HL-60 (cell line): ENCODE results near the gene PARPBP.

Source experiments
- GABPA ChIP-seq: IDR thresholded peaks from 2 replicates; pipeline ENCODE4 v1.6.1; 2012; ENCODE audit warnings: low read depth
- POLR2AphosphoS5 ChIP-seq: IDR thresholded peaks from 2 replicates; pipeline ENCODE4 v1.6.1; 2012; ENCODE audit warnings: low read depth
- TF ChIP-seq, protein P1 (sequence below): IDR thresholded peaks from one replicate; pipeline ENCODE4 v1.5.1; 2011; ENCODE audit warnings: low read length, control low read depth, inconsistent platforms; ENCODE audit not compliant: insufficient read depth
- TF ChIP-seq, protein P2 (sequence below): IDR thresholded peaks from 2 replicates; pipeline ENCODE4 v1.6.1; 2012; ENCODE audit warnings: low read depth; ENCODE audit not compliant: insufficient replicate concordance

- TF ChIP-seq, protein P1, sequence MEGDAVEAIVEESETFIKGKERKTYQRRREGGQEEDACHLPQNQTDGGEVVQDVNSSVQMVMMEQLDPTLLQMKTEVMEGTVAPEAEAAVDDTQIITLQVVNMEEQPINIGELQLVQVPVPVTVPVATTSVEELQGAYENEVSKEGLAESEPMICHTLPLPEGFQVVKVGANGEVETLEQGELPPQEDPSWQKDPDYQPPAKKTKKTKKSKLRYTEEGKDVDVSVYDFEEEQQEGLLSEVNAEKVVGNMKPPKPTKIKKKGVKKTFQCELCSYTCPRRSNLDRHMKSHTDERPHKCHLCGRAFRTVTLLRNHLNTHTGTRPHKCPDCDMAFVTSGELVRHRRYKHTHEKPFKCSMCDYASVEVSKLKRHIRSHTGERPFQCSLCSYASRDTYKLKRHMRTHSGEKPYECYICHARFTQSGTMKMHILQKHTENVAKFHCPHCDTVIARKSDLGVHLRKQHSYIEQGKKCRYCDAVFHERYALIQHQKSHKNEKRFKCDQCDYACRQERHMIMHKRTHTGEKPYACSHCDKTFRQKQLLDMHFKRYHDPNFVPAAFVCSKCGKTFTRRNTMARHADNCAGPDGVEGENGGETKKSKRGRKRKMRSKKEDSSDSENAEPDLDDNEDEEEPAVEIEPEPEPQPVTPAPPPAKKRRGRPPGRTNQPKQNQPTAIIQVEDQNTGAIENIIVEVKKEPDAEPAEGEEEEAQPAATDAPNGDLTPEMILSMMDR: no peak
- TF ChIP-seq POLR2AphosphoS5: no peak
- TF ChIP-seq, protein P2, sequence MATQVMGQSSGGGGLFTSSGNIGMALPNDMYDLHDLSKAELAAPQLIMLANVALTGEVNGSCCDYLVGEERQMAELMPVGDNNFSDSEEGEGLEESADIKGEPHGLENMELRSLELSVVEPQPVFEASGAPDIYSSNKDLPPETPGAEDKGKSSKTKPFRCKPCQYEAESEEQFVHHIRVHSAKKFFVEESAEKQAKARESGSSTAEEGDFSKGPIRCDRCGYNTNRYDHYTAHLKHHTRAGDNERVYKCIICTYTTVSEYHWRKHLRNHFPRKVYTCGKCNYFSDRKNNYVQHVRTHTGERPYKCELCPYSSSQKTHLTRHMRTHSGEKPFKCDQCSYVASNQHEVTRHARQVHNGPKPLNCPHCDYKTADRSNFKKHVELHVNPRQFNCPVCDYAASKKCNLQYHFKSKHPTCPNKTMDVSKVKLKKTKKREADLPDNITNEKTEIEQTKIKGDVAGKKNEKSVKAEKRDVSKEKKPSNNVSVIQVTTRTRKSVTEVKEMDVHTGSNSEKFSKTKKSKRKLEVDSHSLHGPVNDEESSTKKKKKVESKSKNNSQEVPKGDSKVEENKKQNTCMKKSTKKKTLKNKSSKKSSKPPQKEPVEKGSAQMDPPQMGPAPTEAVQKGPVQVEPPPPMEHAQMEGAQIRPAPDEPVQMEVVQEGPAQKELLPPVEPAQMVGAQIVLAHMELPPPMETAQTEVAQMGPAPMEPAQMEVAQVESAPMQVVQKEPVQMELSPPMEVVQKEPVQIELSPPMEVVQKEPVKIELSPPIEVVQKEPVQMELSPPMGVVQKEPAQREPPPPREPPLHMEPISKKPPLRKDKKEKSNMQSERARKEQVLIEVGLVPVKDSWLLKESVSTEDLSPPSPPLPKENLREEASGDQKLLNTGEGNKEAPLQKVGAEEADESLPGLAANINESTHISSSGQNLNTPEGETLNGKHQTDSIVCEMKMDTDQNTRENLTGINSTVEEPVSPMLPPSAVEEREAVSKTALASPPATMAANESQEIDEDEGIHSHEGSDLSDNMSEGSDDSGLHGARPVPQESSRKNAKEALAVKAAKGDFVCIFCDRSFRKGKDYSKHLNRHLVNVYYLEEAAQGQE: no peak
- no peak for TF ChIP-seq GABPA
Measured at GRCh38 chr12:102220736-102221135, 100.8 kb downstream of the PARPBP start.
